Measurements from ENCODE around the gene MICU2. TPM values are rescaled to one million over a fixed set of nuclear protein-coding genes. Genes with fewer than 3 reads are reported as not detected.

MICU2 gene
- total and polyA plus RNA-seq, 2 of the 13 experiments (the other 11 are each of a cell fraction or from before 2014, with no cell fraction given) = 31.7 to 42.4 TPM

- TF ChIP-seq ZBTB4 (CRISPR knock-in tag; IDR thresholded peaks at IDR 0.05; ENCODE audit: borderline replicate concordance) (0 out of 2 replicates have a peak, but pooled peaks have one; percentile 21), ZBTB34 (CRISPR knock-in tag; IDR thresholded peaks at IDR 0.05) (peak; percentile 27; the same call in 1 of the 2 replicates), ZSCAN5A (CRISPR knock-in tag; IDR thresholded peaks at IDR 0.05; ENCODE audit: borderline replicate concordance) (peak; percentile 77), NKX3-1 (CRISPR knock-in tag; IDR thresholded peaks at IDR 0.05) (no peak), BRCA1 (CRISPR knock-in tag; IDR thresholded peaks at IDR 0.05) (no peak), ZNF567 (CRISPR knock-in tag; IDR thresholded peaks at IDR 0.05; ENCODE audit: borderline replicate concordance) (peak; percentile 83; the same call in 1 of the 2 replicates), U2AF2 (IDR thresholded peaks at IDR 0.05; ENCODE audit: low read depth, low read length) (peak; percentile 54; the same call in 1 of the 2 replicates), ETV5 (CRISPR knock-in tag; IDR thresholded peaks at IDR 0.05; ENCODE audit: borderline replicate concordance) (peak; percentile 81), SSRP1 (CRISPR knock-in tag; IDR thresholded peaks at IDR 0.05) (no peak), MEIS2 (CRISPR knock-in tag; IDR thresholded peaks at IDR 0.05) (peak; percentile 46; the same call in 1 of the 2 replicates), PHF20 (CRISPR knock-in tag; IDR thresholded peaks at IDR 0.05) (peak; percentile 97), HMG20A (CRISPR knock-in tag; IDR thresholded peaks at IDR 0.05; ENCODE audit: borderline replicate concordance) (no peak; the same call in 1 of the 2 replicates), ZNF878 (CRISPR knock-in tag; IDR thresholded peaks at IDR 0.05) (0 out of 2 replicates have a peak, but pooled peaks have one; percentile 60), ZBTB14 (CRISPR knock-in tag; IDR thresholded peaks at IDR 0.05) (no peak), IRX3 (CRISPR knock-in tag; IDR thresholded peaks at IDR 0.05; ENCODE audit: borderline replicate concordance, low read depth) (no peak), NR2F1 (CRISPR knock-in tag; IDR thresholded peaks at IDR 0.05) (no peak), ERF (CRISPR knock-in tag; IDR thresholded peaks at IDR 0.05) (peak; percentile 83), ADNP (CRISPR knock-in tag; IDR thresholded peaks at IDR 0.05) (no peak), FUBP1 (CRISPR knock-in tag; IDR thresholded peaks at IDR 0.05; ENCODE audit: borderline replicate concordance) (no peak)
Observed at GRCh38 chr13:21603531-21604448, at the start of gene MICU2 (continued).

All from HepG2 (cell line).